B cell (primary cell): ENCODE measurements around the gene NCK2.

Experiments
- CTCF ChIP-seq: fragments of 200-600 bp; IDR thresholded peaks from one replicate; pipeline ENCODE4 v1.8.0; 2022; ENCODE audit warnings: antibody characterized with exemption, mild to moderate bottlenecking
- EZH2 ChIP-seq: IDR thresholded peaks from 2 replicates; pipeline ENCODE4 v1.6.1; 2012; ENCODE audit warnings: borderline replicate concordance, low read depth, mild to moderate bottlenecking, moderate library complexity, low read length; ENCODE audit not compliant: insufficient read depth, poor library complexity, severe bottlenecking

GRCh38 chr2:105870858-105871257 lies 126.1 kb downstream of the NCK2 start:
- TF ChIP-seq CTCF (no peak), EZH2 (no peak)
